ENCODE measurements around the gene BTBD8. TPM values are rescaled to one million over a fixed set of nuclear protein-coding genes. Genes with fewer than 3 reads are reported as not detected.
A peak's percentile ranks its signal among the peaks of the same experiment; 100 is the strongest.
"Not testable (repeated sequence)": the region's sequence is repeated elsewhere in the genome, so short reads cannot be mapped to it uniquely, and the experiment has no call there.

BTBD8 gene
- total RNA-seq, 2 donors from 2014 or later, result 0.67 to 1.3 TPM

DNA sequence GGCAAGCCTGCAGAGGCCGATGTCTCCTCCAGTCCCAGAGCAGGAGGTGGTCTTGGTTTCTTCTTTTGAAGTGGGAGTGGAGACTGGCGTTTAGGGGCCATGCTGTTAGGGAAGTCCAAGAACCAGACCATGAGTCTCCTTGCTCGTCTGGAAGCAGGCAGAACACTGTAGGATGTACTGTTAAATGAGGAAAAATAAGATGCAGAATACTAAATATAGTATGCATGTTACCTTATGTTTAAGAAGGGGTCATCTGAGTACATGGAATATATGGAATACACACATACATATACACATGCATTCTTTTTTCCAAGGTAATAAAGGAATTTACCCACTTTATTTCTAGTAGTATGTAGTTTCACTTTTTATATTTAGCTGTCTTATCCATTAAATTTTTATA, 4.8 kb upstream of the BTBD8 start, which contains the start of gene SETSIP:
Gene SETSIP (minus strand): TSS at position 101 of the 400 bp plus-strand sequence. CDS start 0 bp downstream, at position 101.
- Mint-ChIP-seq H3K4me3 (no peak within 1 kb of the TSS), H3K27ac (no peak within 1 kb of the TSS), H3K27me3 (no peaks in the 10 kb centered on the region), H3K4me1 (ENCODE audit: low read depth in 2 of 2) (peaks cover 5 to 7% of the 10 kb centered on the region in 2 donors), H3K9me3 (no peaks in the 10 kb centered on the region), H3K36me3 (no peaks in the 10 kb centered on the region)
- no peak for ATAC-seq
- no peak for DNase-seq (ENCODE audit: low spot score)

GRCh38 chr1:92076363-92076762, 3.8 kb upstream of the BTBD8 start:
- H3K4me3 Mint-ChIP-seq, result no peak overlapping the region
- H3K9me3 Mint-ChIP-seq, result no peaks in the 10 kb centered on the region
- no peak for DNase-seq (ENCODE audit: low spot score)
- no peaks in the 10 kb centered on the region for H3K36me3 Mint-ChIP-seq
- no peaks in the 10 kb centered on the region for H3K27me3 Mint-ChIP-seq
- ATAC-seq, result no peak
- no peak overlapping the region for H3K27ac Mint-ChIP-seq
- H3K4me1 Mint-ChIP-seq (ENCODE audit: low read depth in 2 of 2), result peaks cover 7 to 10% of the 10 kb centered on the region in 2 donors

- not testable (repeated sequence) for H3K36me3 Mint-ChIP-seq; H3K27ac Mint-ChIP-seq; H3K9me3 Mint-ChIP-seq; H3K4me3 Mint-ChIP-seq; ATAC-seq; H3K27me3 Mint-ChIP-seq; DNase-seq (ENCODE audit: low spot score)
- peaks cover 7 to 14% of the 10 kb centered on the region in 2 donors for H3K4me1 Mint-ChIP-seq (ENCODE audit: low read depth in 2 of 2)
Measured at GRCh38 chr1:92078077-92078476, 2.1 kb upstream of the BTBD8 start.

- peak overlapping the region in 1 of 2 donors; percentile 41 for H3K27ac Mint-ChIP-seq
- no peak for ATAC-seq
- no peak for DNase-seq (ENCODE audit: low spot score)
- H3K27me3 Mint-ChIP-seq, result no peaks in the 10 kb centered on the region
- H3K4me1 Mint-ChIP-seq (ENCODE audit: low read depth in 2 of 2), result peaks cover 7 to 14% of the 10 kb centered on the region in 2 donors
- H3K9me3 Mint-ChIP-seq, result no peaks in the 10 kb centered on the region
- H3K36me3 Mint-ChIP-seq, result no peaks in the 10 kb centered on the region
- no peak overlapping the region for H3K4me3 Mint-ChIP-seq
Measured at GRCh38 chr1:92079441-92079840, 704 bp upstream of the BTBD8 start.

DNA sequence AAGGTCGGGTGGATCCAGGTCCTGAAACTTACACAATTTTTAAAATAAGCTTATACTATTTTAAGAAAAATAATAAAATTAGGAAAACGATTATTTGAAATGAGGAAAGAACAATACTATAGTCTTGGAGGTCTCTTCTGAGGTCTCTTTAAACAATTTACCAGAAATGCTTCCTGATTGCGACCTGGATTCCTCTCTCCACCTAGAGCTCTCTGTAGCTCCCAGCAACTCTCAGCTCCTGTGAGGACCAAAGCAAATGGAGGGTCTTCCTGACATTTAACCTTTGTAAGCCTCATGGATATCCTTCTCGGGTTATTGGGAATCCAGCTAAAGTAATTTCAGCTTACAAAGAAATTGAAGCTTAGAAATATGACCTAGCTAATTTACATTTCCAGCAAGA, 886 bp downstream of the BTBD8 start:
- H3K36me3 Mint-ChIP-seq, result peaks cover 13% of the 10 kb centered on the region
- H3K4me3 Mint-ChIP-seq, result peak overlapping the region; percentile 93
- H3K27ac Mint-ChIP-seq, result peak overlapping the region in 1 of 2 donors; percentile 92
- peaks cover 7 to 14% of the 10 kb centered on the region in 2 donors for H3K4me1 Mint-ChIP-seq (ENCODE audit: low read depth in 2 of 2)
- no peaks in the 10 kb centered on the region for H3K27me3 Mint-ChIP-seq
- ATAC-seq, result no peak
- H3K9me3 Mint-ChIP-seq, result peaks cover 4% of the 10 kb centered on the region
- DNase-seq (ENCODE audit: low spot score), result no peak

- H3K9me3 Mint-ChIP-seq, result peaks cover 4% of the 10 kb centered on the region
- no peak overlapping the region for H3K4me3 Mint-ChIP-seq
- H3K27me3 Mint-ChIP-seq, result no peaks in the 10 kb centered on the region
- H3K36me3 Mint-ChIP-seq, result peaks cover 13% of the 10 kb centered on the region
- H3K27ac Mint-ChIP-seq, result no peak overlapping the region
- ATAC-seq (no peak), DNase-seq (ENCODE audit: low spot score) (no peak)
- H3K4me1 Mint-ChIP-seq (ENCODE audit: low read depth in 2 of 2), result peaks cover 6 to 14% of the 10 kb centered on the region in 2 donors
Measured at GRCh38 chr1:92084651-92085050, 4.5 kb downstream of the BTBD8 start.

- H3K36me3 Mint-ChIP-seq, result peaks cover 13% of the 10 kb centered on the region
- DNase-seq (ENCODE audit: low spot score) (no peak), ATAC-seq (no peak)
- H3K27ac Mint-ChIP-seq, result no peak overlapping the region
- peaks cover 4% of the 10 kb centered on the region for H3K9me3 Mint-ChIP-seq
- peaks cover 0 to 5% of the 10 kb centered on the region in 2 donors for H3K4me1 Mint-ChIP-seq (ENCODE audit: low read depth in 2 of 2)
- no peak overlapping the region for H3K4me3 Mint-ChIP-seq
- H3K27me3 Mint-ChIP-seq, result no peaks in the 10 kb centered on the region
Measured at GRCh38 chr1:92085727-92086126, 5.6 kb downstream of the BTBD8 start.

- Mint-ChIP-seq H3K27me3 (no peaks in the 10 kb centered on the region), H3K4me3 (no peak overlapping the region), H3K9me3 (peaks cover 4% of the 10 kb centered on the region), H3K36me3 (peaks cover 13% of the 10 kb centered on the region), H3K4me1 (ENCODE audit: low read depth in 2 of 2) (no peaks in the 10 kb centered on the region), H3K27ac (no peak overlapping the region)
- no peak for ATAC-seq
- no peak for DNase-seq (ENCODE audit: low spot score)
Measured at GRCh38 chr1:92087542-92087941, 7.4 kb downstream of the BTBD8 start.

- no peaks in the 10 kb centered on the region for H3K9me3 Mint-ChIP-seq
- ATAC-seq, result no peak
- peaks cover 3 to 9% of the 10 kb centered on the region in 2 donors for H3K4me1 Mint-ChIP-seq (ENCODE audit: low read depth in 2 of 2)
- no peak for DNase-seq (ENCODE audit: low spot score)
- H3K27me3 Mint-ChIP-seq, result no peaks in the 10 kb centered on the region
- no peak overlapping the region for H3K4me3 Mint-ChIP-seq
- peaks cover 5% of the 10 kb centered on the region for H3K36me3 Mint-ChIP-seq
- no peak overlapping the region for H3K27ac Mint-ChIP-seq
Measured at GRCh38 chr1:92091625-92092024, 11.5 kb downstream of the BTBD8 start.

DNA sequence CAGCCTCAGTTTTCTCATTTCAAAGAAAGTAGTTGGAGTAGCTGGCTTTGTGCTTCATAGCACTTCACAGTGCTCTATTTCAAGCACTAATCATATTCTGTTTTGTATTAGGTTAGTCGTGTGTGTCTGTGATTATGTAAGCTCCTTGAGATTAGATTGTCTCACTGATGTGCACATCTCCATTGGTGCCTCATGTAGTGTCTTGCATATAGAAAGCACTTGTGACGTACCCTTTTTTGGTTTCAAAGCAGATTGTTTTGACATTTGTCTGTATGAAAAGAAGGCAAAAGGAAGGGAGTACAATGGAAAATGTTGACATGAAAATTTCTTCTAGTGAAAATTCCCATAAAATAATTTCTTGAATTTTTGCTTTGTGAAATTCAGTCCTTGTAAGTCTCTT, 13.9 kb downstream of the BTBD8 start:
- H3K4me1 Mint-ChIP-seq (ENCODE audit: low read depth in 2 of 2), result peaks cover 8 to 17% of the 10 kb centered on the region in 2 donors
- DNase-seq (ENCODE audit: low spot score), result no peak
- no peak overlapping the region for H3K4me3 Mint-ChIP-seq
- no peak overlapping the region for H3K27ac Mint-ChIP-seq
- H3K36me3 Mint-ChIP-seq, result peaks cover 12% of the 10 kb centered on the region
- H3K27me3 Mint-ChIP-seq, result no peaks in the 10 kb centered on the region
- ATAC-seq, result no peak
- H3K9me3 Mint-ChIP-seq, result no peaks in the 10 kb centered on the region

- ATAC-seq, result no peak
- Mint-ChIP-seq H3K36me3 (peaks cover 12% of the 10 kb centered on the region), H3K27ac (no peak overlapping the region), H3K27me3 (no peaks in the 10 kb centered on the region), H3K4me3 (no peak overlapping the region), H3K4me1 (ENCODE audit: low read depth in 2 of 2) (peaks cover 8 to 17% of the 10 kb centered on the region in 2 donors), H3K9me3 (no peaks in the 10 kb centered on the region)
- no peak for DNase-seq (ENCODE audit: low spot score)
Measured at GRCh38 chr1:92094595-92094994, 14.4 kb downstream of the BTBD8 start.

DNA sequence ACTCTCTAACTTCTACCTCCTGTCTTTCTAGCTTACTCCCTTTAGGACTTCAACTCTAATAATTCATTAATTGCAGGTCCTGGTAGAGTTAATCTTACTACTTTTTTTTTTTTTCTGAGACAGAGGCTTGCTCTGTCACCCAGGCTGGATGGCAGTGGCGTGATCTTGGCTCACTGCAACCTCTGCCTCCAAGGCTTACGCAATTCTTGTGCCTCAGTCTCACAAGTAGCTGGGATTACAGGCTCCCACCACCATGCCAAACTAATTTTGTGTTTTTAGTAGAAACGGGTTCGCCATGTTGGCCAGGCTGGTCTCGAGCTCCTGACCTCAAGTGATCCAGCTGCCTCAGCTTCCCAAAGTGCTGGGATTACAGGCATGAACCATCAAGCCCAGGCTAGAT, 15.7 kb downstream of the BTBD8 start:
- Mint-ChIP-seq H3K27me3 (no peaks in the 10 kb centered on the region), H3K27ac (peak overlapping the region in 1 of 2 donors; percentile 9), H3K4me1 (ENCODE audit: low read depth in 2 of 2) (peaks cover 8 to 17% of the 10 kb centered on the region in 2 donors), H3K36me3 (peaks cover 12% of the 10 kb centered on the region), H3K4me3 (peak overlapping the region; percentile 6), H3K9me3 (no peaks in the 10 kb centered on the region)
- ATAC-seq (no peak), DNase-seq (ENCODE audit: low spot score) (no peak)

DNA sequence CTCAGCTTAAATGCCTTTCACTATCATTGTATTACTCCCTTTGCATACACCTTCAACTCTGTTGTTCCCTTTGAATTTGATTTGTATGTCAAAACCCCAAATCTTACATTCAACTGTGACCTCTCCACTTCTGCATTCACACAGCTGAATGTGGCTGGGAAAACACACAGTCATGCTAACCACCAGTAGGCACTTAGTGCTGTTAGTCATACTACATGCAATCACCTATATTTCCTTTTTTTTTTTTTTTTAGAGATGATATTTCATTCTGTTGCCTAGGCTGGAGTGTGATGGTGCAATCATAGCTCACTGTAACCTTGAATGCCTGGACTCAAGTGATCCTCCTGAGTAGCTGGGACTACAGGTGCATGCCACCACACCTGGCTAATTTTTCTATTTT, 16.2 kb downstream of the BTBD8 start:
- DNase-seq (ENCODE audit: low spot score) (no peak), ATAC-seq (peak; percentile 81 to 86)
- Mint-ChIP-seq H3K27me3 (no peaks in the 10 kb centered on the region), H3K4me1 (ENCODE audit: low read depth in 2 of 2) (peaks cover 8 to 17% of the 10 kb centered on the region in 2 donors), H3K36me3 (peaks cover 12% of the 10 kb centered on the region), H3K4me3 (peak overlapping the region; percentile 6), H3K27ac (peak overlapping the region in 1 of 2 donors; percentile 9), H3K9me3 (no peaks in the 10 kb centered on the region)

DNA sequence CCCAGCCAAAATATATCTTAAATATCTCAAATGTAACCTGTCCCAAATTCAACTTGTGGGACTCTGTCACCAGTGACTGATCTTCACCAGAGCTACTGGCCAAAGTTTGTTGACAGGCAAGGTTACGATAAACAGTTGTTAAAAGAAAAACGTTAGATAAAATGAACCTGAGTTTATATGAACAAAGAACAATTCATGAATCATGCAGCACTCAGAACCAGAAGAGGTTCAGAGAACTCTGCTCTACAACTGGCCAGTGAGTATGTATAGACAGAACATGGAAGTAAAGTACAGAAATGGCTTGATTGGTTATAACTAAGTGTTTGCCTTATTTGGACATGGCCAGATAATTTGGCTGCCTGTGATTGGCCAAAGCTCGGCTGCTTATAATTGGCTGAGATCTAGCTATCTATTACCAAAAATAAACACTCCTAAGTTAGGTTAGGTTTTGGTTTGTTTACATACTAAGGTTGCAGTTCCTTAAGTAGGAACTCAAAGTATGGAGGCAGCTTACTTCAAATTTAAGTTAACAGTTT, 25.5 kb downstream of the BTBD8 start:
- ATAC-seq (no peak), DNase-seq (ENCODE audit: low spot score) (no peak)
- Mint-ChIP-seq H3K27ac (no peak overlapping the region), H3K27me3 (no peaks in the 10 kb centered on the region), H3K9me3 (no peaks in the 10 kb centered on the region), H3K4me1 (ENCODE audit: low read depth in 2 of 2) (no peaks in the 10 kb centered on the region), H3K4me3 (no peak overlapping the region), H3K36me3 (no peaks in the 10 kb centered on the region)

DNA sequence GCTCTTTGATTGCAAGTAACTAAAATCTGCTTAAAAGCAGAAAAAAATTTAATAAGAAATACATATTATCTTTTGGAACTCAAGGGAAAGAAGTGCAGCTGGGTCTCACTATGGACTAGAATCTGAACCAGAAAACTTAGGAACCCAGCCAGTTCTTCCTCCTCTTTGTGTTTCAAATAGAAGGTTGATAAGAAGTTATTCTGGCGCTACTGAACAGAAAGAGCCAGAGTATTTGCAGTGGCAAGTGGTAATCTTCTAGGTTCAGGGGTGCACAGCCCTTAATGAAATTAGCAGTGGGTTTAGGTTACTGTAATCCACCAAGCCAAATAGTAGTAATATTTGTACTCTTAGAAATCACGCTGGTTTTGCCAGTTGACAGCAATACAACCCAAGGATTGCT, 28.5 kb downstream of the BTBD8 start:
- no peak for ATAC-seq
- no peaks in the 10 kb centered on the region for H3K27me3 Mint-ChIP-seq
- no peaks in the 10 kb centered on the region for H3K9me3 Mint-ChIP-seq
- H3K36me3 Mint-ChIP-seq, result no peaks in the 10 kb centered on the region
- DNase-seq (ENCODE audit: low spot score), result no peak
- no peak overlapping the region for H3K4me3 Mint-ChIP-seq
- H3K4me1 Mint-ChIP-seq (ENCODE audit: low read depth in 2 of 2), result no peaks in the 10 kb centered on the region
- no peak overlapping the region for H3K27ac Mint-ChIP-seq
